Prostate gland (tissue), 2 donors: Measurements from ENCODE around the gene TSPAN31. TPM values are rescaled to one million over a fixed set of nuclear protein-coding genes. Genes with fewer than 3 reads are reported as not detected.

Source experiments
- DNase-seq: peaks from one replicate; pipeline ENCODE4 v3.0.0-alpha.2; 2019; ENCODE audit warnings: low spot score
- H3K27ac ChIP-seq, 2 donors: fragments of 200-600 bp; sonication (generic); 2 replicates each; pipeline ENCODE4 v1.5.1; 2017 to 2019
- H3K27me3 ChIP-seq: fragments of 200-600 bp; sonication (generic); replicated peaks from 2 replicates; pipeline ENCODE4 v1.5.1; 2019; ENCODE audit not compliant: insufficient read depth
- H3K36me3 ChIP-seq, 2 donors: fragments of 200-600 bp; sonication (generic); 1 replicate in 1 of 2; 2 replicates in 1 of 2; pipeline versions ENCODE4 v1.5.1 to v1.8.1; 2017 to 2019
- H3K4me1 ChIP-seq: fragments of 200-600 bp; sonication (generic); replicated peaks from 2 replicates; pipeline ENCODE4 v1.5.1; 2019
- H3K4me3 ChIP-seq, 2 donors: fragments of 200-600 bp; sonication (generic); 2 replicates each; pipeline ENCODE4 v1.5.1; 2017 to 2019
- H3K9me3 ChIP-seq: fragments of 200-600 bp; sonication (generic); 2 replicates; pipeline ENCODE4 v1.5.1; 2017
- CTCF ChIP-seq, 4 experiments: fragments of 200-600 bp in 2 of 4; fragments of 450-650 bp in 2 of 4; sonication (generic) in 2 of 4; IDR thresholded peaks; 1 replicate in 3 of 4; 2 replicates in 1 of 4; pipeline ENCODE4 v1.5.1; 2016 to 2019; ENCODE audit warnings: antibody characterized with exemption in 4 of 4, mild to moderate bottlenecking in 2 of 4, moderate library complexity in 2 of 4
- POLR2A ChIP-seq: fragments of 450-650 bp; IDR thresholded peaks from one replicate; pipeline ENCODE4 v1.6.1; 2016; ENCODE audit warnings: antibody characterized with exemption, mild to moderate bottlenecking
- POLR2AphosphoS5 ChIP-seq: sonication (generic); formaldehyde crosslinking; IDR thresholded peaks from one replicate; pipeline ENCODE4 v1.6.1; 2017; ENCODE audit warnings: antibody characterized with exemption
- WGBS: methylation state at CpG from one replicate; pipeline ENCODE4 v1.1.5; 2018; 5-methylcytosine and 5-hydroxymethylcytosine counted together
- intact Hi-C: fragments of 100-400 bp; cut with DNase I; formaldehyde crosslinking; loops from one replicate; pipeline ENCODE4 v1.14.2; 2022
- total RNA-seq, 2 donors: library from RNA; depleted of rRNA; stranded (reverse); fragments of >200 nt; gene quantifications; one replicate each; pipeline ENCODE4 v1.1.0, GENCODE V29; 2016

Gene TSPAN31
- total RNA-seq, 2 donors from 2014 or later, result 40.4 to 127 TPM

DNA sequence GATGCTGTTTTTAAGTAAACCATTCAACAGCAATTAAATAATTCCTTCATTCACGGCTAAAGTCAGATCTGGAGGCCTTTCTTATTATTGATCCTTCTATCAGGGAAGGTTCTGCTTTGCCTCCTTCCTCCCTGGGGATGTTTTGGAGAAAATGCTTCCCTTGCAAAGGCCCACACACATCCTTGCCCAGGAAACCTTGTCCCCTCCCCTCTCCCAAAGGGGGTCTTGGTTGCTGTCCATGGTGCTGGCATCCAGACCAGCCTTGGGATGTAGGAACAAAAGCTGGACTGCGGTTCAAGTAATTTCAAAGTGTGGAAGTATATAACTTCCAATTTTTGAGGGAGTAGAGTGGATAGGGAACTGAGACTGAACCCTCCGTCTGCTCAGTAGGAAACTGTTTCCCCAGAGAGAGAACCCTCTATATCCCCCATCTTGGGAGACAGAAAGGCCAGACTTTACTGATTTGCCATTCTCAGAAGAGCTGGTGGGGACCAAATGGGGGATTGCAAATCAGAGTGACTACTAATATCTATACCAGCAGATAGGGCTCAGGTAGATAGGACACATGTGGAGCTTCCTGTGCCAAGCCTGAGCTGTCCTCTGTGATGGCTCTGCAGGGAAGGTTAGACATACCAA lies 15.6 kb downstream of the TSPAN31 start:
- 95% methylated on average over 3 of the region's 3 CpGs for WGBS
- peaks cover 10% of the 10 kb centered on the region for H3K4me1 ChIP-seq
- no peak overlapping the region for H3K4me3 ChIP-seq
- H3K9me3 ChIP-seq, result no peaks in the 10 kb centered on the region
- H3K27ac ChIP-seq, result no peak overlapping the region
- intact Hi-C loops, result no loop called here
- no peak for TF ChIP-seq POLR2AphosphoS5
- no peak for TF ChIP-seq CTCF (IDR thresholded peaks at IDR 0.05)
- TF ChIP-seq POLR2A, result no peak
- H3K27me3 ChIP-seq, result no peaks in the 10 kb centered on the region
- DNase-seq, result no peak
- no peaks in the 10 kb centered on the region for H3K36me3 ChIP-seq

DNA sequence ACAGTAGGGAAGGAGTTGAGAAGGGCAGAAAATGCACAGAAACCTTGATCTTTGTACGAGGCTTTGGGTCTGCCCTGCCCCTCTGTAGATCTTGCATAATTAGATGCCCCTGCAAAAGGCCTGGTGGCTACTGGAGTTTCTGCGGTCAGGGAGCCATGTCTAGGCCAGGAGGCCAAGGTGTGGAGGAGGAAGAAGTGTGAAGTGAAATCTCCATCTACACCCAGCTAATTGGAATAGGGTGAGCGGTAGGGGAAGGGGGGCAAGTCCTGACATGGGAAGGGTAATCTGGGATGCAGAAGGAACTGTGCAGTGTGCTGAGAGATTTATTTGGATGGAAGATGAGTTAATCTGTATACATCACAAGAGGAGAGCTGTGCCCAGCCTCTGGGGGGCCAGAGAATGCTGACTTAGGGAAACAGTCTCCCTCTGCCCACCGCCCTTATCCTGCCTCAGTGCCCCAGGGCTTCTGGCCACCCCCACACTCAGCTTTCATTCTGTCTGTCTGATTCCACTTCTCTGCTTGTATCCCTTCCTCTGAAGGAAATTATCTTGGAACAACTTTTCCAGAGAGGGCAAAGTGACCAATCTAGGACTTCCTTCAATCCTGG lies 16.7 kb downstream of the TSPAN31 start:
- no peak overlapping the region for H3K27ac ChIP-seq

DNA sequence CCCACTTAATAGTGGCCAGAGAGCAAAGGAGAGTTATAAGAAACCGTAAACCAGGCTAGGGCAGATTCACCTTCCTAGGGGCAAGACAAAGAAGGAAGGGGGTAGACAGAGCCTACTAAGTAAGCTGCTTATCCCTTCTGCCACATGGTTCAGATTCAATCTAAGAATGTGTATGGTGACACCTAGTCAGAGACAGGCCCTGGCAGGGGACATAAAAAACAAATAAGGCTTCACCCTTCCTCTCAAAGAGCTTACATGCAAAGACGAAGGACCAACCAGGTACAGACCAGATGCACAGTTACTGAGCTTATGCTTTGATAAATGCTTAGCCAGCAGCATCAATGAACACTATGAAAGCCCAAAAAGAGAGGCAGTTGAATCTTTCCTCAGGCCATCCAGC lies 17.6 kb downstream of the TSPAN31 start:
- DNase-seq, result no peak
- H3K4me1 ChIP-seq, result peaks cover 19% of the 10 kb centered on the region
- intact Hi-C loops, result no loop called here
- TF ChIP-seq POLR2A (no peak), CTCF (IDR thresholded peaks at IDR 0.05) (no peak), POLR2AphosphoS5 (no peak)
- no peaks in the 10 kb centered on the region for H3K27me3 ChIP-seq
- no peak overlapping the region for H3K27ac ChIP-seq
- no peak overlapping the region for H3K4me3 ChIP-seq
- WGBS, result 91% methylated on average over 2 of the region's 2 CpGs
- no peaks in the 10 kb centered on the region for H3K36me3 ChIP-seq
- H3K9me3 ChIP-seq, result no peaks in the 10 kb centered on the region

More for the DNA sequence above, 16.7 kb downstream of the TSPAN31 start:
- H3K9me3 ChIP-seq, result no peaks in the 10 kb centered on the region
- peaks cover 16% of the 10 kb centered on the region for H3K4me1 ChIP-seq
- intact Hi-C loops, result no loop called here
- no peak overlapping the region for H3K4me3 ChIP-seq
- 92% methylated on average over 4 of the region's 4 CpGs for WGBS
- H3K27me3 ChIP-seq, result no peaks in the 10 kb centered on the region
- no peak for DNase-seq
- H3K36me3 ChIP-seq, result no peaks in the 10 kb centered on the region
- no peak for TF ChIP-seq CTCF (IDR thresholded peaks at IDR 0.05)
- TF ChIP-seq POLR2A, result no peak
- no peak for TF ChIP-seq POLR2AphosphoS5

DNA sequence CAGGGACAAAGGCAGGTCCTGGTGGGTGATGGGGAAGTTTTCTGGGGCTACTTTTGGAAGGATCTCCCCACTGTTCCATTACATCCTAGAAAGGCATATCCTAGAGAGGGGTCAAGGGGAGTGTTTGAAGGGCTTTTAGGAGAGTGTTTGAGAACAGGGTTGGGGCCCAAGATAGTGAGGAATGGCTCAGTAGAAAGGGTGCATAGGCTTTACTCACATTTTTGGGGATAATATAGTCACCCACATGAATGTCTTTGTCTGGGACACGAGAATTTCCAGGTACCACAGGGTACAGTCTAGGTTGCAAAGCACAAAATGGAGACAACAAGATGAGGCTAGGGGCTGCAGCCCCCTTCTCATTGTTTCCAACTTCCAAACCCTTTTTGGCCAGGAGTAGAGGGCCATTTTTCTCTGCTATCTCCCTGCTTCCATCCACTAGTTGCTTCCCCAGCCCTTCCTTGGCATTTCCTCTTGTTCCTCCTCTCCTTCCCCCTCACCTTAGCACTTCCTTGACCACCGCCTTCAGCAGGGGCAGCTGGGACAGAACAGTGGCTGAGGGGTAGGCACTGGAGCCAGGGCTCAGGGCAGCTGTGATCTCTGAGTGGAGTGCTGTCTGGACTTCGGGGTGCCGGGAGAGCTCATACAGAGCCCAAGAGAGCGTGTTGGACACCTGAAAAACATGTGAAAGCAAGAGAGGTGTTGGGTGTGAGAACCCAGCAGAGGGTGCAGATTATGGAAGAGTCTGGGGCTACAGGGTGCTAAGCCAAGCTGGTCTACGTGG lies 19.2 kb downstream of the TSPAN31 start:
- WGBS, result 79% methylated on average over 6 of the region's 6 CpGs
- H3K9me3 ChIP-seq, result no peaks in the 10 kb centered on the region
- no peak for TF ChIP-seq POLR2AphosphoS5
- no peak for TF ChIP-seq CTCF (IDR thresholded peaks at IDR 0.05)
- TF ChIP-seq POLR2A, result no peak

More for the DNA sequence above, 19.2 kb downstream of the TSPAN31 start:
- Histone ChIP-seq H3K27ac (no peak overlapping the region), H3K4me1 (peaks cover 19% of the 10 kb centered on the region), H3K4me3 (no peak overlapping the region), H3K27me3 (no peaks in the 10 kb centered on the region), H3K36me3 (no peaks in the 10 kb centered on the region)
- DNase-seq, result no peak
- intact Hi-C loops, result no loop called here
